WTC11 (cell line): ENCODE data around the gene SPNS2. TPM values are rescaled to one million over a fixed set of nuclear protein-coding genes. Genes with fewer than 3 reads are reported as not detected.

Source experiments
- ATAC-seq: fragments of 200-7000 bp; cut with Tn5 transposase; 2 replicates; pipeline ENCODE4 v1.10.0; 2021; ENCODE audit warnings: mild to moderate bottlenecking, moderate library complexity
- CTCF ChIA-PET: fragments of 300-600 bp; sonication (Branson Sonifier 250); formaldehyde crosslinking; loops from one replicate; lab custom pipeline; 2021; ENCODE audit warnings: antibody characterized with exemption; lab: Charles Lee
- POLR2A ChIA-PET: fragments of 350-600 bp; sonication (Branson Sonifier 250); formaldehyde crosslinking; loops from one replicate; lab custom pipeline; 2021; ENCODE audit warnings: antibody characterized with exemption; lab: Charles Lee
- DNase-seq: peaks from one replicate; pipeline ENCODE4 v3.0.0; 2021; ENCODE audit warnings: low spot score
- H3K27ac Mint-ChIP-seq: 2 replicates; pipeline ENCODE4 v1.8.0; 2021; ENCODE audit warnings: mixed read lengths
- H3K27me3 Mint-ChIP-seq: 2 replicates; pipeline ENCODE4 v1.8.0; 2021; ENCODE audit warnings: low read depth, mild to moderate bottlenecking, moderate library complexity, mixed read lengths
- H3K36me3 Mint-ChIP-seq: 2 replicates; pipeline ENCODE4 v1.8.0; 2021; ENCODE audit warnings: mixed read lengths
- H3K4me1 Mint-ChIP-seq: 2 replicates; pipeline ENCODE4 v1.8.0; 2022; ENCODE audit warnings: mixed read lengths
- H3K4me3 Mint-ChIP-seq: 2 replicates; pipeline ENCODE4 v1.8.0; 2021; ENCODE audit warnings: mild to moderate bottlenecking, moderate library complexity, mixed read lengths
- H3K9me3 Mint-ChIP-seq: 2 replicates; pipeline ENCODE4 v1.8.0; 2021; ENCODE audit warnings: mixed read lengths
- CREB1 ChIP-seq: sonication (generic); formaldehyde crosslinking; IDR thresholded peaks from 2 replicates; pipeline ENCODE4 v1.8.0; 2023; ENCODE audit warnings: mild to moderate bottlenecking, missing genetic modification reagents
- GABPB1 ChIP-seq: sonication (generic); formaldehyde crosslinking; IDR thresholded peaks from 2 replicates; pipeline ENCODE4 v1.8.1; 2023; ENCODE audit warnings: mild to moderate bottlenecking, missing genetic modification reagents
- GRHL2 ChIP-seq: fragments of 250-450 bp; sonication (Bioruptor Pico); IDR thresholded peaks from 2 replicates; pipeline ENCODE4 v1.8.0; 2022; ENCODE audit warnings: mild to moderate bottlenecking, moderate library complexity; ENCODE audit not compliant: insufficient replicate concordance, severe bottlenecking
- IRF2 ChIP-seq: sonication (generic); formaldehyde crosslinking; IDR thresholded peaks from 2 replicates; pipeline ENCODE4 v1.8.0; 2022; ENCODE audit warnings: low read depth, missing genetic modification reagents, borderline replicate concordance
- OVOL2 ChIP-seq: fragments of 250-450 bp; sonication (Bioruptor Pico); IDR thresholded peaks from 2 replicates; pipeline ENCODE4 v1.9.0; 2021; ENCODE audit warnings: mild to moderate bottlenecking, borderline replicate concordance
- RELA ChIP-seq: sonication (generic); formaldehyde crosslinking; IDR thresholded peaks from 2 replicates; pipeline ENCODE4 v1.8.1; 2022; ENCODE audit warnings: missing genetic modification reagents, mild to moderate bottlenecking, borderline replicate concordance
- TEAD4 ChIP-seq: sonication (generic); formaldehyde crosslinking; IDR thresholded peaks from 2 replicates; pipeline ENCODE4 v1.8.0; 2022; ENCODE audit warnings: mild to moderate bottlenecking, missing genetic modification reagents
- ZNF396 ChIP-seq: fragments of 250-450 bp; sonication (Bioruptor Pico); IDR thresholded peaks from 2 replicates; pipeline ENCODE4 v1.8.0; 2021; ENCODE audit warnings: mild to moderate bottlenecking, moderate library complexity, borderline replicate concordance
- total RNA-seq: library from RNA; stranded (reverse); gene quantifications from 3 replicates; pipeline ENCODE4 v1.2.3, GENCODE V29; 2021
- TF ChIP-seq, protein P1 (sequence below): sonication (generic); formaldehyde crosslinking; IDR thresholded peaks from 2 replicates; pipeline ENCODE4 v1.8.0; 2023; ENCODE audit warnings: missing genetic modification reagents, mild to moderate bottlenecking, borderline replicate concordance
- TF ChIP-seq, protein P2 (sequence below): fragments of 250-450 bp; sonication (Bioruptor Pico); IDR thresholded peaks from 2 replicates; pipeline ENCODE4 v1.9.0; 2021; ENCODE audit warnings: mild to moderate bottlenecking
- TF ChIP-seq, protein P3 (sequence below): sonication (generic); formaldehyde crosslinking; IDR thresholded peaks from 2 replicates; pipeline ENCODE4 v1.8.1; 2023; ENCODE audit warnings: mild to moderate bottlenecking, missing genetic modification reagents
- TF ChIP-seq, protein P4 (sequence below): sonication (generic); formaldehyde crosslinking; IDR thresholded peaks from 2 replicates; pipeline ENCODE4 v1.8.1; 2022; ENCODE audit warnings: missing genetic modification reagents, borderline replicate concordance
- TF ChIP-seq, protein P5 (sequence below): sonication (generic); formaldehyde crosslinking; IDR thresholded peaks from 2 replicates; pipeline ENCODE4 v1.8.1; 2022; ENCODE audit warnings: mild to moderate bottlenecking, missing genetic modification reagents, moderate library complexity, borderline replicate concordance

The SPNS2 gene
- total RNA-seq, 1 experiment from 2014 or later: 0.87 TPM

DNA sequence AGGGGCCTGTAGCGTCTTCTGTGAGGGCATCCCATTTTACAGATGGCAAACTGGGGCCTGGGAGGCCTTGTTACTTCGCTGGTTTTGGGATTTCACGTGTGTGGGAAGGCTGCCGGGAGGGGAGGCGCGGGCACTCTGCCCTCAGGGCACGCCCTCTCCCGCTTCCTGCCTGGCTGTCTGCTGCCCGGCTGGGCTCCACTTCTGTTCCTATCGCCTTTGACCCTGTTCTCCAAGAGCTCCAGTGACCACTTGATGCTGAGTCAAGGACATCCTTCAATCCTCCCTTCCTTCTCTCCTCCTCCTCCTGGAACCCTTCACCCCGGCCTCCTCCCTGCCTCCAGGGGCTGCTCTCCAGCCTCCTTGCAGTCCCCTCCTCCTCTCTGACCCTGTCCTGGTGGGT, 48.9 kb upstream of the SPNS2 start (continued):
- TF ChIP-seq, protein P1, sequence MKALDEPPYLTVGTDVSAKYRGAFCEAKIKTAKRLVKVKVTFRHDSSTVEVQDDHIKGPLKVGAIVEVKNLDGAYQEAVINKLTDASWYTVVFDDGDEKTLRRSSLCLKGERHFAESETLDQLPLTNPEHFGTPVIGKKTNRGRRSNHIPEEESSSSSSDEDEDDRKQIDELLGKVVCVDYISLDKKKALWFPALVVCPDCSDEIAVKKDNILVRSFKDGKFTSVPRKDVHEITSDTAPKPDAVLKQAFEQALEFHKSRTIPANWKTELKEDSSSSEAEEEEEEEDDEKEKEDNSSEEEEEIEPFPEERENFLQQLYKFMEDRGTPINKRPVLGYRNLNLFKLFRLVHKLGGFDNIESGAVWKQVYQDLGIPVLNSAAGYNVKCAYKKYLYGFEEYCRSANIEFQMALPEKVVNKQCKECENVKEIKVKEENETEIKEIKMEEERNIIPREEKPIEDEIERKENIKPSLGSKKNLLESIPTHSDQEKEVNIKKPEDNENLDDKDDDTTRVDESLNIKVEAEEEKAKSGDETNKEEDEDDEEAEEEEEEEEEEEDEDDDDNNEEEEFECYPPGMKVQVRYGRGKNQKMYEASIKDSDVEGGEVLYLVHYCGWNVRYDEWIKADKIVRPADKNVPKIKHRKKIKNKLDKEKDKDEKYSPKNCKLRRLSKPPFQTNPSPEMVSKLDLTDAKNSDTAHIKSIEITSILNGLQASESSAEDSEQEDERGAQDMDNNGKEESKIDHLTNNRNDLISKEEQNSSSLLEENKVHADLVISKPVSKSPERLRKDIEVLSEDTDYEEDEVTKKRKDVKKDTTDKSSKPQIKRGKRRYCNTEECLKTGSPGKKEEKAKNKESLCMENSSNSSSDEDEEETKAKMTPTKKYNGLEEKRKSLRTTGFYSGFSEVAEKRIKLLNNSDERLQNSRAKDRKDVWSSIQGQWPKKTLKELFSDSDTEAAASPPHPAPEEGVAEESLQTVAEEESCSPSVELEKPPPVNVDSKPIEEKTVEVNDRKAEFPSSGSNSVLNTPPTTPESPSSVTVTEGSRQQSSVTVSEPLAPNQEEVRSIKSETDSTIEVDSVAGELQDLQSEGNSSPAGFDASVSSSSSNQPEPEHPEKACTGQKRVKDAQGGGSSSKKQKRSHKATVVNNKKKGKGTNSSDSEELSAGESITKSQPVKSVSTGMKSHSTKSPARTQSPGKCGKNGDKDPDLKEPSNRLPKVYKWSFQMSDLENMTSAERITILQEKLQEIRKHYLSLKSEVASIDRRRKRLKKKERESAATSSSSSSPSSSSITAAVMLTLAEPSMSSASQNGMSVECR (CRISPR knock-in tag): no peak
- TF ChIP-seq GABPB1 (CRISPR knock-in tag) (no peak), RELA (CRISPR knock-in tag) (no peak), TEAD4 (CRISPR knock-in tag) (no peak)
- TF ChIP-seq, protein P2, sequence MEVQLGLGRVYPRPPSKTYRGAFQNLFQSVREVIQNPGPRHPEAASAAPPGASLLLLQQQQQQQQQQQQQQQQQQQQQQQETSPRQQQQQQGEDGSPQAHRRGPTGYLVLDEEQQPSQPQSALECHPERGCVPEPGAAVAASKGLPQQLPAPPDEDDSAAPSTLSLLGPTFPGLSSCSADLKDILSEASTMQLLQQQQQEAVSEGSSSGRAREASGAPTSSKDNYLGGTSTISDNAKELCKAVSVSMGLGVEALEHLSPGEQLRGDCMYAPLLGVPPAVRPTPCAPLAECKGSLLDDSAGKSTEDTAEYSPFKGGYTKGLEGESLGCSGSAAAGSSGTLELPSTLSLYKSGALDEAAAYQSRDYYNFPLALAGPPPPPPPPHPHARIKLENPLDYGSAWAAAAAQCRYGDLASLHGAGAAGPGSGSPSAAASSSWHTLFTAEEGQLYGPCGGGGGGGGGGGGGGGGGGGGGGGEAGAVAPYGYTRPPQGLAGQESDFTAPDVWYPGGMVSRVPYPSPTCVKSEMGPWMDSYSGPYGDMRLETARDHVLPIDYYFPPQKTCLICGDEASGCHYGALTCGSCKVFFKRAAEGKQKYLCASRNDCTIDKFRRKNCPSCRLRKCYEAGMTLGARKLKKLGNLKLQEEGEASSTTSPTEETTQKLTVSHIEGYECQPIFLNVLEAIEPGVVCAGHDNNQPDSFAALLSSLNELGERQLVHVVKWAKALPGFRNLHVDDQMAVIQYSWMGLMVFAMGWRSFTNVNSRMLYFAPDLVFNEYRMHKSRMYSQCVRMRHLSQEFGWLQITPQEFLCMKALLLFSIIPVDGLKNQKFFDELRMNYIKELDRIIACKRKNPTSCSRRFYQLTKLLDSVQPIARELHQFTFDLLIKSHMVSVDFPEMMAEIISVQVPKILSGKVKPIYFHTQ (CRISPR knock-in tag): no peak
- TF ChIP-seq, protein P3, sequence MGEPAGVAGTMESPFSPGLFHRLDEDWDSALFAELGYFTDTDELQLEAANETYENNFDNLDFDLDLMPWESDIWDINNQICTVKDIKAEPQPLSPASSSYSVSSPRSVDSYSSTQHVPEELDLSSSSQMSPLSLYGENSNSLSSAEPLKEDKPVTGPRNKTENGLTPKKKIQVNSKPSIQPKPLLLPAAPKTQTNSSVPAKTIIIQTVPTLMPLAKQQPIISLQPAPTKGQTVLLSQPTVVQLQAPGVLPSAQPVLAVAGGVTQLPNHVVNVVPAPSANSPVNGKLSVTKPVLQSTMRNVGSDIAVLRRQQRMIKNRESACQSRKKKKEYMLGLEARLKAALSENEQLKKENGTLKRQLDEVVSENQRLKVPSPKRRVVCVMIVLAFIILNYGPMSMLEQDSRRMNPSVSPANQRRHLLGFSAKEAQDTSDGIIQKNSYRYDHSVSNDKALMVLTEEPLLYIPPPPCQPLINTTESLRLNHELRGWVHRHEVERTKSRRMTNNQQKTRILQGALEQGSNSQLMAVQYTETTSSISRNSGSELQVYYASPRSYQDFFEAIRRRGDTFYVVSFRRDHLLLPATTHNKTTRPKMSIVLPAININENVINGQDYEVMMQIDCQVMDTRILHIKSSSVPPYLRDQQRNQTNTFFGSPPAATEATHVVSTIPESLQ (CRISPR knock-in tag): no peak

DNA sequence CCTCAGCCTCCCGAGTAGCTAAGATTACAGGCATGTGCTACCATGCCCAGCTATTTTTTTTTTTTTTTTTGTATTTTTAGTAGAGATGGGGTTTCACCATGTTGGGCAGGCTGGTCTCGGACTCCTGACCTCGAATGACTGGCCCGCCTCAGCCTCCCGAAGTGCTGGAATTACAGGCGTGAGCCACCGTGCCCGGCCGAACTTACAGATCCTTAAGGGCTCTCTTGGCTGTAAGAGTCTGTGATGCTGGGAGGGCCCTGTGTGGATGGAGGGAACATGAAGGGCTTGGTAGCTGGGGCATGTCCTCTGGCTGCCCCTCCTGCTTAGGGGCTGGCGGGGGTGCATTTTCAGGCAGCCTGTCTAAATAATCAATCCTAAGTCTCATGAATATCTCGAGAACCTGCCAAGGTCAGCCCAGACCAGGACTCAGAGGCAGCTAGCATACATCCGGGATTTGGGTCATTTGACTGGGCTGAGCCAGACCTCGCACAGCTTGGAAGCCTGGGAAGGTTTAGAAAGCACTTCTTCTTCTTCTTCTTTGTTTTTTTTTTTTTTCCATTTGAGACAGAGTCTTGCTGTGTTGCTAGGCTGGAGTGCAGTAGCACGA, 47.9 kb upstream of the SPNS2 start:
- ATAC-seq (no peak), DNase-seq (no peak)
- TF ChIP-seq OVOL2 (no peak), GRHL2 (CRISPR knock-in tag) (no peak), IRF2 (no peak), CREB1 (CRISPR knock-in tag) (no peak), ZNF396 (CRISPR knock-in tag) (no peak)
- TF ChIP-seq, protein P4, sequence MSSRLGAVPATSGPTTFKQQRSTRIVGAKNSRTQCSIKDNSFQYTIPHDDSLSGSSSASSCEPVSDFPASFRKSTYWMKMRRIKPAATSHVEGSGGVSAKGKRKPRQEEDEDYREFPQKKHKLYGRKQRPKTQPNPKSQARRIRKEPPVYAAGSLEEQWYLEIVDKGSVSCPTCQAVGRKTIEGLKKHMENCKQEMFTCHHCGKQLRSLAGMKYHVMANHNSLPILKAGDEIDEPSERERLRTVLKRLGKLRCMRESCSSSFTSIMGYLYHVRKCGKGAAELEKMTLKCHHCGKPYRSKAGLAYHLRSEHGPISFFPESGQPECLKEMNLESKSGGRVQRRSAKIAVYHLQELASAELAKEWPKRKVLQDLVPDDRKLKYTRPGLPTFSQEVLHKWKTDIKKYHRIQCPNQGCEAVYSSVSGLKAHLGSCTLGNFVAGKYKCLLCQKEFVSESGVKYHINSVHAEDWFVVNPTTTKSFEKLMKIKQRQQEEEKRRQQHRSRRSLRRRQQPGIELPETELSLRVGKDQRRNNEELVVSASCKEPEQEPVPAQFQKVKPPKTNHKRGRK (CRISPR knock-in tag): no peak
- TF ChIP-seq, protein P5, sequence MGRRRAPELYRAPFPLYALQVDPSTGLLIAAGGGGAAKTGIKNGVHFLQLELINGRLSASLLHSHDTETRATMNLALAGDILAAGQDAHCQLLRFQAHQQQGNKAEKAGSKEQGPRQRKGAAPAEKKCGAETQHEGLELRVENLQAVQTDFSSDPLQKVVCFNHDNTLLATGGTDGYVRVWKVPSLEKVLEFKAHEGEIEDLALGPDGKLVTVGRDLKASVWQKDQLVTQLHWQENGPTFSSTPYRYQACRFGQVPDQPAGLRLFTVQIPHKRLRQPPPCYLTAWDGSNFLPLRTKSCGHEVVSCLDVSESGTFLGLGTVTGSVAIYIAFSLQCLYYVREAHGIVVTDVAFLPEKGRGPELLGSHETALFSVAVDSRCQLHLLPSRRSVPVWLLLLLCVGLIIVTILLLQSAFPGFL (CRISPR knock-in tag): no peak
- peaks cover 7% of the 10 kb centered on the region; the same call in 1 of the 2 replicates for H3K27me3 Mint-ChIP-seq
- CTCF ChIA-PET: interaction anchor here (0.8 to 1.3 kb wide), 3 partner anchors 30 to 236 kb away, joined by 3 to 9 read pairs (median 4); no protein-coding TSS in a partner anchor
- H3K27ac Mint-ChIP-seq: no peak overlapping the region
- H3K36me3 Mint-ChIP-seq: no peaks in the 10 kb centered on the region
- H3K4me1 Mint-ChIP-seq: no peaks in the 10 kb centered on the region
- POLR2A ChIA-PET: interaction anchor here (0.8 kb wide), 1 partner anchor 86 kb away, joined by 4 read pairs; no protein-coding TSS in a partner anchor
- H3K9me3 Mint-ChIP-seq: no peaks in the 10 kb centered on the region
- no peak overlapping the region for H3K4me3 Mint-ChIP-seq
